HepG2 (cell line): ENCODE measurements around the gene TBC1D22A. TPM values are rescaled to one million over a fixed set of nuclear protein-coding genes. Genes with fewer than 3 reads are reported as not detected.

Experiments used
- AFF4 ChIP-seq: sonication (generic); formaldehyde crosslinking; IDR thresholded peaks from 2 replicates; pipeline ENCODE4 v1.4.0; 2020; ENCODE audit warnings: missing genetic modification reagents
- ATM ChIP-seq: fragments of 450-650 bp; IDR thresholded peaks from 2 replicates; pipeline ENCODE4 v1.7.1; 2017; ENCODE audit warnings: mild to moderate bottlenecking, borderline replicate concordance
- ETV5 ChIP-seq: IDR thresholded peaks from 2 replicates; pipeline ENCODE4 v1.6.1; 2018; ENCODE audit warnings: missing biosample characterization, missing genetic modification reagents, inconsistent platforms, borderline replicate concordance
- GFI1 ChIP-seq: sonication (generic); formaldehyde crosslinking; IDR thresholded peaks from 2 replicates; pipeline ENCODE4 v1.5.0; 2020; ENCODE audit warnings: missing genetic modification reagents, mild to moderate bottlenecking, borderline replicate concordance
- GPBP1L1 ChIP-seq: sonication (generic); formaldehyde crosslinking; IDR thresholded peaks from 2 replicates; pipeline ENCODE4 v1.5.0; 2020; ENCODE audit warnings: mild to moderate bottlenecking, missing genetic modification reagents
- HIVEP1 ChIP-seq: sonication (generic); formaldehyde crosslinking; IDR thresholded peaks from 2 replicates; pipeline ENCODE4 v1.4.0; 2020; ENCODE audit warnings: mild to moderate bottlenecking, missing genetic modification reagents
- JDP2 ChIP-seq: sonication (generic); formaldehyde crosslinking; IDR thresholded peaks from 2 replicates; pipeline ENCODE4 v1.8.1; 2022; ENCODE audit warnings: missing genetic modification reagents, borderline replicate concordance
- KDM1A ChIP-seq: IDR thresholded peaks from 2 replicates; pipeline ENCODE4 v1.6.1; 2016; ENCODE audit warnings: missing compliant biosample characterization
- KLF9 ChIP-seq: IDR thresholded peaks from 2 replicates; pipeline ENCODE4 v1.6.1; 2016; ENCODE audit warnings: low read depth
- MBD4 ChIP-seq: IDR thresholded peaks from 2 replicates; pipeline ENCODE4 v1.6.1; 2012; ENCODE audit warnings: low read length, inconsistent platforms, borderline replicate concordance
- MXI1 ChIP-seq: IDR thresholded peaks from 3 replicates; pipeline ENCODE4 v1.6.1; 2012; ENCODE audit warnings: low read depth, low read length, inconsistent platforms, borderline replicate concordance
- MYPOP ChIP-seq: sonication (generic); formaldehyde crosslinking; IDR thresholded peaks from 2 replicates; pipeline ENCODE4 v1.8.1; 2023; ENCODE audit warnings: mild to moderate bottlenecking, moderate library complexity, missing genetic modification reagents
- NCOR1 ChIP-seq: fragments of 200-600 bp; sonication (generic); IDR thresholded peaks from 2 replicates; pipeline ENCODE4 v1.7.0; 2017; ENCODE audit warnings: antibody characterized with exemption, low read length, borderline replicate concordance
- RFX3 ChIP-seq: IDR thresholded peaks from 2 replicates; pipeline ENCODE4 v1.6.1; 2016; ENCODE audit warnings: missing biosample characterization, missing genetic modification reagents
- SMYD3 ChIP-seq: sonication (generic); formaldehyde crosslinking; IDR thresholded peaks from 2 replicates; pipeline ENCODE4 v1.8.1; 2023; ENCODE audit warnings: mild to moderate bottlenecking, missing genetic modification reagents
- THAP11 ChIP-seq: IDR thresholded peaks from 2 replicates; pipeline ENCODE4 v1.6.1; 2016; ENCODE audit warnings: missing biosample characterization, missing genetic modification reagents
- ZNF101 ChIP-seq: sonication (generic); formaldehyde crosslinking; IDR thresholded peaks from 2 replicates; pipeline ENCODE4 v1.4.0; 2020; ENCODE audit warnings: mild to moderate bottlenecking, low read depth, missing genetic modification reagents, borderline replicate concordance
- ZNF124 ChIP-seq: sonication (generic); formaldehyde crosslinking; IDR thresholded peaks from 2 replicates; pipeline ENCODE4 v1.4.0; 2020; ENCODE audit warnings: missing genetic modification reagents
- ZNF264 ChIP-seq: sonication (generic); formaldehyde crosslinking; IDR thresholded peaks from 2 replicates; pipeline ENCODE4 v1.4.0; 2020; ENCODE audit warnings: missing genetic modification reagents
- ZNF414 ChIP-seq: sonication (generic); formaldehyde crosslinking; IDR thresholded peaks from 2 replicates; pipeline ENCODE4 v1.5.0; 2020; ENCODE audit warnings: missing genetic modification reagents
- ZNF513 ChIP-seq: sonication (generic); formaldehyde crosslinking; conservative IDR thresholded peaks from 2 replicates; pipeline ENCODE4 v1.5.0; 2020; ENCODE audit warnings: missing genetic modification reagents
- ZNF563 ChIP-seq: sonication (generic); formaldehyde crosslinking; IDR thresholded peaks from 2 replicates; pipeline ENCODE4 v1.8.0; 2022; ENCODE audit warnings: mild to moderate bottlenecking, moderate library complexity, missing genetic modification reagents
- polyA plus RNA-seq, 8 experiments: library from polyadenylated mRNA; depleted of rRNA in 3 of 8; stranded (reverse) in 7 of 8; unstranded in 1 of 8; fragments of >200 nt; fragmentation: Illumina TruSeq in 4 of 8; extraction: Trizol in 4 of 8; gene quantifications; 2 replicates each; pipeline versions ENCODE4 v1.2.1 to v1.2.3, GENCODE V29; 2011 to 2016; ENCODE audit warnings: low read depth in 4 of 8, missing spikeins in 1 of 8, mixed read lengths in 1 of 8; ENCODE audit not compliant: insufficient read depth in 1 of 8
- total RNA-seq, 5 experiments: library from RNA; depleted of rRNA; stranded (reverse); fragments of >200 nt; fragmentation: Illumina TruSeq; extraction: Trizol; gene quantifications; 2 replicates each; pipeline ENCODE4 v1.2.3, GENCODE V29; 2016; ENCODE audit warnings: low read depth in 1 of 5

The TBC1D22A gene
- total and polyA plus RNA-seq, 2 of the 13 experiments (the other 11 are each of a cell fraction or from before 2014, with no cell fraction given) = 17.3 to 18.0 TPM

GRCh38 chr22:46739094-46739870 is 23.2 kb upstream of the TBC1D22A start (continued):
- TF ChIP-seq ATM (no peak), MBD4 (no peak), ZNF414 (CRISPR knock-in tag) (no peak; the same call in 1 of the 2 replicates), MXI1 (peak; percentile 96; the same call in 2 of the 3 replicates), JDP2 (CRISPR knock-in tag) (no peak; the same call in 1 of the 2 replicates), ZNF264 (CRISPR knock-in tag) (0 out of 2 replicates have a peak, but pooled peaks have one; percentile 3), THAP11 (CRISPR knock-in tag) (no peak; the same call in 1 of the 2 replicates), MYPOP (no peak), GFI1 (CRISPR knock-in tag) (no peak; the same call in 1 of the 2 replicates), AFF4 (peak; percentile 39; the same call in 1 of the 2 replicates), KLF9 (CRISPR knock-in tag) (no peak), SMYD3 (CRISPR knock-in tag) (no peak), ZNF513 (CRISPR knock-in tag) (no peak), HIVEP1 (no peak), ETV5 (CRISPR knock-in tag) (0 out of 2 replicates have a peak, but pooled peaks have one; percentile 44), ZNF124 (CRISPR knock-in tag) (no peak), GPBP1L1 (no peak), KDM1A (no peak), NCOR1 (no peak), RFX3 (CRISPR knock-in tag) (no peak), ZNF563 (CRISPR knock-in tag) (no peak), ZNF101 (no peak)
